Measurements from ENCODE around the gene THBD.
"Not testable (repeated sequence)": the region's sequence is repeated elsewhere in the genome, so short reads cannot be mapped to it uniquely, and the experiment has no call there.

Gene THBD

GRCh38 chr20:23035731-23036130 lies 13.7 kb downstream of the THBD start:
- DNase-seq (ENCODE audit: low read depth), result no peak

GRCh38 chr20:23034721-23035671 lies 14.5 kb downstream of the THBD start, which contains the start of gene SSTR4:
Gene SSTR4, plus strand, starts transcription at chr20:23035312. Its CDS starts 172 bp downstream, at chr20:23035484.
- no peak for DNase-seq (ENCODE audit: low read depth)

- no peak for DNase-seq (ENCODE audit: low read depth)
Measured at GRCh38 chr20:23033918-23034317, 15.6 kb downstream of the THBD start.

GRCh38 chr20:23032750-23033078 lies 16.8 kb downstream of the THBD start:
- DNase-seq (ENCODE audit: low read depth), result no peak

GRCh38 chr20:23032056-23032749 lies 17.3 kb downstream of the THBD start:
- DNase-seq (ENCODE audit: low read depth), result no peak

- no peak for DNase-seq (ENCODE audit: low read depth)
Measured at GRCh38 chr20:23031346-23031745, 18.1 kb downstream of the THBD start.

- DNase-seq (ENCODE audit: low read depth), result no peak
Measured at GRCh38 chr20:23029324-23029723, 20.1 kb downstream of the THBD start.

- DNase-seq (ENCODE audit: low read depth), result no peak
Measured at GRCh38 chr20:23028392-23028791, 21.1 kb downstream of the THBD start.

GRCh38 chr20:23027721-23028120 lies 21.8 kb downstream of the THBD start:
- DNase-seq (ENCODE audit: low read depth), result no peak

GRCh38 chr20:23025503-23025902 lies 24.0 kb downstream of the THBD start:
- DNase-seq (ENCODE audit: low read depth), result not testable (repeated sequence)

- DNase-seq (ENCODE audit: low read depth), result no peak
Measured at GRCh38 chr20:23024701-23025100, 24.8 kb downstream of the THBD start.

- DNase-seq (ENCODE audit: low read depth), result no peak
Measured at GRCh38 chr20:23023621-23024177, 25.8 kb downstream of the THBD start.

- DNase-seq (ENCODE audit: low read depth), result no peak
Measured at GRCh38 chr20:23022849-23023248, 26.6 kb downstream of the THBD start.

- DNase-seq (ENCODE audit: low read depth), result peak; percentile 9
Measured at GRCh38 chr20:23021951-23022350, 27.5 kb downstream of the THBD start.

GRCh38 chr20:23021541-23021940 lies 27.9 kb downstream of the THBD start:
- DNase-seq (ENCODE audit: low read depth), result no peak

- DNase-seq (ENCODE audit: low read depth), result no peak
Measured at GRCh38 chr20:23020230-23021018, 29.0 kb downstream of the THBD start.

GRCh38 chr20:23019403-23019802 lies 30.1 kb downstream of the THBD start:
- no peak for DNase-seq (ENCODE audit: low read depth)

GRCh38 chr20:23018941-23019340 lies 30.5 kb downstream of the THBD start:
- no peak for DNase-seq (ENCODE audit: low read depth)

- no peak for DNase-seq (ENCODE audit: low read depth)
Measured at GRCh38 chr20:23018432-23018831, 31.0 kb downstream of the THBD start.

GRCh38 chr20:23017516-23017915 lies 32.0 kb downstream of the THBD start:
- DNase-seq (ENCODE audit: low read depth), result no peak

- DNase-seq (ENCODE audit: low read depth), result no peak
Measured at GRCh38 chr20:23013429-23013828, 36.0 kb downstream of the THBD start.
